Astrocyte of the spinal cord (primary cell): ENCODE results near the gene SOX11.
A peak's percentile ranks its signal among the peaks of the same experiment; 100 is the strongest.
"Not testable (repeated sequence)": the region's sequence is repeated elsewhere in the genome, so short reads cannot be mapped to it uniquely, and the experiment has no call there.

Experiments
- DNase-seq: peaks from one replicate; pipeline ENCODE4 v3.0.0; 2011; ENCODE audit warnings: low read depth, low spot score
- H3K4me3 ChIP-seq: 2 replicates; pipeline ENCODE4 v1.5.1; 2011; ENCODE audit warnings: low read depth, mild to moderate bottlenecking, low read length, moderate library complexity
- CTCF ChIP-seq: IDR thresholded peaks from 2 replicates; pipeline ENCODE4 v1.5.1; 2012; ENCODE audit warnings: low read depth, mild to moderate bottlenecking, low read length, inconsistent platforms
- in situ Hi-C: cut with HindIII; loops from 2 replicates; pipeline ENCODE4 v1.10.0; 2017; ENCODE audit warnings: low sequenced_read_pairs

The SOX11 gene

GRCh38 chr2:5691985-5692529 is at the start of gene SOX11:
SOX11 (plus strand) TSS chr2:5692384; CDS start chr2:5692722, 338 bp downstream.
- H3K4me3 ChIP-seq: peak within 1 kb of the TSS; percentile 81
- in situ Hi-C loops: no loop called here
- DNase-seq: peak; percentile 98
- no peak for TF ChIP-seq CTCF

DNA sequence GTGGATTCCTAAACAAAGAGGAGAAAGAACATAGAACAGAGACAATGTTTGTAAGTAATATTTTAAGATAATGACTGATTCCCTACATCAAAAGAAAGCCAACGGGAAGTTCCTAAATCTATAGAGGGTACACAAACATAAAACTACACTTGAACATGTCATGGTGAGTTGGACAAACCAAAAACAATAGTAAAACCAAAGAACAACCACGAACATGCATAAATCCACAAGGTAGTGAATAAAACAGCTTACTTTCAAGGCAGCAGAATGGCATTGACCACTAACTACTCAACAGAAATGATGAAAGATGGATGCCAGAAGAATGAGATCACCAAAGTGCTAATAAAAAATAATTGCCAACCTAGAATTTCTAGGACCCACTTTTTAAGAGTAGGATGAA is 39.5 kb upstream of the SOX11 start:
- in situ Hi-C loops, H3K4me3 ChIP-seq: not testable (repeated sequence)
- DNase-seq: peak; percentile 18

DNA sequence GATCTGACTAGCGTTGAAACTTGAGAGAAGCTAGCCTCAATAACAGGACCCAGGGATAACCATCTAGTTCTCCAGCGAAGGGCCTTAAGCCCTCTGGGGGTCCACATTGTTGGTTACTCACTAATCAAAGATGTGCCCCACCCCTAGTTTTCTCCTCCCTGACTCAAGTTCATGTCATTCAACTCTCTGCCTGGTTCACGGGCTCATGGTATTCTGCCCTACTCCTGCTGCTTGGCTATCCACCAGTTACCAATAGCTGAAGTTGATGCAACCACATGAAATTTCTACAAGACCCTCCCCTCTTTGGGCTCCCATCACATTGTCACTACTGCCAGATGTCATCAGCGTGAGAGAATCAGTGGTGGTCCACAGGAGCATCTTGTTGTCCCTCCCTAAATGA is 38.4 kb upstream of the SOX11 start:
- H3K4me3 ChIP-seq, in situ Hi-C loops, DNase-seq: not testable (repeated sequence)

DNA sequence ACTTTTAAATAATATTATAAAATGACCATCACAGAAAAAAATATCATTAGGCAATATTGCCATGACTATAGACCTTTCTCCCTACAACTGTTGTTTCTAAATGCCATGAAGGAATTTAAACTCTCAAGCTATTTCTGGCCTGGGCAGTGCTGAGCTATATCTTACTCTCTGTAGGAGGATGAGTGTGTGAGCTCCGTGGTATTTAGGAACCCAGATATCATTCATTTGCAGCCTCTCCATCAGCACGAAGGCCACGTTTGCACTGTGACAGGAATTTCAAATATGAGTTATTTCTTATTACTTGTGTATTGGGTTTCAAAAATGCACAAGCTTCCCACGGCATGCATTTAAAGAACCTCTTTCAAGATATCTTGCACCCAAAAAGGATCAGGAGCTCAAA is 35.0 kb upstream of the SOX11 start:
- in situ Hi-C loops: no loop called here
- DNase-seq: no peak
- no peak for TF ChIP-seq CTCF
- no peak overlapping the region for H3K4me3 ChIP-seq

GRCh38 chr2:5660591-5660990 is 31.6 kb upstream of the SOX11 start:
- TF ChIP-seq CTCF: no peak
- in situ Hi-C loops: no loop called here
- H3K4me3 ChIP-seq: no peak overlapping the region
- DNase-seq: no peak

DNA sequence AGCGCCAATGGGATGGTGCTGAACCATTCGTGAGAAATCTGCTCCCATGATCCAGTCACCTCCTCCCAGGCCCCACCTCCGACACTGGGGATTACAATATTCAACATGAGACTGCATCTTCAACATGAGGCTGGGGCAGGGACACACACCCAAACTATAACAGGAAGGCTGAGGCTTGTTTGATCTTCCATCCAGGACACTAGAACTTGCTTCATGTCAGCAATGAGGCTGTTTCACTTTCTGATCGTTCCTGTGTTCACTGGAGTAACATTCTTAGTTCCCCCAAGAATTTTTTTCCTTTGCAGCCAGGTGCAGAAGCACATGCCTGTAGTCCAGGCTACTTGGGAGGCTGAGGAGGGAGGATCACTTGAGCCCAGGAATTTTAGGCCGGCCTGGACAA is 30.8 kb upstream of the SOX11 start:
- no peak overlapping the region for H3K4me3 ChIP-seq
- no peak for DNase-seq
- TF ChIP-seq CTCF: no peak
- in situ Hi-C loops: no loop called here

DNA sequence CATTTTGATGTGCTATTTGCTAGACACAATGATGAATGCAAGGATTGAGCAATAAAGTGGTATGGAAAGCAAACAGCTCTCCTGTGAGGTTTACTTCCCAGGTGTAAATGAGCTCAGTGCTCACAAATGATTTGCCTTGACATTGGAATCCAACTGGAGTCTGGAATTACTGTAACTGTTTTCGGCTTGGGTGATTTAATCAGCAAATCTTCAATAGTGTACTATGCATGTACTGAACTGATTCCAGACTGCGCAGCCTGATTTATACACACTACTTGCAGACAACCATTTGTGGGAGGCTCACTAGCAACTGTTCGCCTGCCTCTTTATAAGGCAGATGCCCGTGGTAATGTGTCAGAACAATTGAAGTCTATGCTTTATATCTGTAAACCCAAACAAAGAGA is 27.9 kb upstream of the SOX11 start:
- no peak overlapping the region for H3K4me3 ChIP-seq
- no peak for TF ChIP-seq CTCF
- DNase-seq: no peak
- in situ Hi-C loops: no loop called here

GRCh38 chr2:5665066-5665465 is 27.1 kb upstream of the SOX11 start:
- DNase-seq: no peak
- TF ChIP-seq CTCF: no peak
- no peak overlapping the region for H3K4me3 ChIP-seq
- in situ Hi-C loops: no loop called here
